Lung (tissue), 12 donors: ENCODE data around the gene PMEPA1. TPM values are rescaled to one million over a fixed set of nuclear protein-coding genes. Genes with fewer than 3 reads are reported as not detected.

Experiments
- ATAC-seq: fragments of 200-7000 bp; cut with Tn5 transposase; one replicate; pipeline ENCODE4 v1.9.1; 2020; ENCODE audit warnings: moderate number of reproducible peaks; ENCODE audit not compliant: insufficient read depth, low FRiP score
- DNase-seq, 3 donors: peaks; one replicate each; pipeline ENCODE4 v3.0.0-alpha.2; 2013 to 2017
- H3K27ac ChIP-seq, 2 donors: one replicate each; pipeline ENCODE4 v1.5.1; 2013; ENCODE audit warnings: mild to moderate bottlenecking in 2 of 2, moderate library complexity in 2 of 2, control low read depth in 1 of 2, inconsistent platforms in 1 of 2, low read depth in 1 of 2, low read length in 1 of 2
- H3K27me3 ChIP-seq, 3 donors: one replicate each; pipeline ENCODE4 v1.5.1; 2013; ENCODE audit warnings: low read length in 2 of 3; ENCODE audit not compliant: control insufficient read depth in 3 of 3, insufficient read depth in 3 of 3
- H3K36me3 ChIP-seq, 4 donors: one replicate each; pipeline ENCODE4 v1.5.1; 2013; ENCODE audit warnings: low read length in 4 of 4, mild to moderate bottlenecking in 1 of 4, moderate library complexity in 1 of 4; ENCODE audit not compliant: control insufficient read depth in 4 of 4, insufficient read depth in 4 of 4
- H3K4me1 ChIP-seq, 5 donors: one replicate each; pipeline ENCODE4 v1.5.1; 2013; ENCODE audit warnings: low read length in 5 of 5, mild to moderate bottlenecking in 2 of 5, moderate library complexity in 1 of 5; ENCODE audit not compliant: control insufficient read depth in 5 of 5, insufficient read depth in 5 of 5
- H3K4me3 ChIP-seq: one replicate; pipeline ENCODE4 v1.5.1; 2013; ENCODE audit warnings: mild to moderate bottlenecking, control low read depth, moderate library complexity
- H3K9ac ChIP-seq, 2 donors: one replicate each; pipeline ENCODE4 v1.5.1; 2013; ENCODE audit warnings: low read length in 2 of 2, control low read depth in 1 of 2; ENCODE audit not compliant: insufficient read depth in 1 of 2
- H3K9me3 ChIP-seq, 4 donors: one replicate each; pipeline ENCODE4 v1.5.1; 2013; ENCODE audit warnings: low read length in 3 of 4, mild to moderate bottlenecking in 1 of 4, moderate library complexity in 1 of 4; ENCODE audit not compliant: control insufficient read depth in 4 of 4, insufficient read depth in 3 of 4
- WGBS, 2 donors: extraction: QIAGEN DNeasy Blood & Tissue Kit; methylation state at CpG; one replicate each; pipeline ENCODE4 v1.1.7; 2013; 5-methylcytosine and 5-hydroxymethylcytosine counted together
- polyA plus RNA-seq, 2 donors: library from polyadenylated mRNA; stranded (reverse); fragments of 200-250 nt; gene quantifications; one replicate each; pipeline ENCODE4 v1.2.1, GENCODE V29; 2013
- total RNA-seq, 2 donors: library from RNA; depleted of rRNA in 1 of 2; stranded (reverse); fragments of >200 nt in 1 of 2; gene quantifications; one replicate each; pipeline ENCODE4 v1.2.1, GENCODE V29; 2014 to 2021
- TF ChIP-seq, protein P1 (sequence below): IDR thresholded peaks from 2 replicates; pipeline ENCODE4 v1.5.1; 2012; ENCODE audit warnings: mild to moderate bottlenecking; ENCODE audit errors: control extremely low read depth, extremely low read depth
- donor health status: control.
- donor health status: control.
- donor health status: Bipolar disorder and iron deficiency.
- donor health status: healthy.
- donor health status: DM: yes; HTN: yes; CAD: no.

The PMEPA1 gene
- total and polyA plus RNA-seq, 4 donors = 10.0 to 44.0 (median 23.9) TPM

DNA sequence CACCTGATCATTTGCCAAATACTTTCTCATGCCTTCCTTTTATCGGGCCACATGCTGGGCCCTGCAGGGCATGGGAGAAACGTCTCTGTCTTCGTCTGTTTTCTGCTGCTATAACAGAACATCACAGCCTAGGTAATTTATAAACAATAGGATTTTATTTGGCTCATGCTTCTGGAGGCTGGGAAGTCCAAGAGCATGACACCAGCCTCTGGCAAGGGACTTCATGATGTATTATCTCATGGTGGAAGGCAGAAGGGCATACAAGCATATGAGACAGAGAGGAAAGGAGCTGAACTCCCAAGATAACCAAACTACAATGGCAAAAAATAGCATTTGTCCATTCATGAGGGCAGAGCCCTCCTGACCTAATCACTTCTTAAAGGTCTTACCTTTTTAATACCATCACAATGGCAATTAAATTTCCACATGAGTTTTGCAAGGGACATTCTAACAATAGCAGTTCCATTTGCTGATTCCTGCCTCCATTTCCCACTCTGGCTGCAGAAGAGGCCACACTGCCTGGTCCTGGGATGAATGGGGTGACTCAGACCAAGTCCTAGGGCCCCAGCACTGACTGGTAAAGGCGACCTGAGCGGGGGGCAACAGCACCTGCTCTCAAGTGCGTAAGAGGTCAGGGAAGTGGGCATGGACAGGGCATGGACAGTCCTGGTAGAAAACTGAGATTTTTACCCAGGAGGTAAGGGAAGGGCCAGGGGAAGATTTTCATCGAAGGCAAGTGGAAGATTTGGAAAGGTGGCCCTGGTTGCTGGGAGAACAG lies 84.4 kb downstream of the PMEPA1 start:
- Histone ChIP-seq H3K27ac (no peak overlapping the region), H3K36me3 (no peaks in the 10 kb centered on the region), H3K9me3 (peaks cover 0 to 4% (median 0%) of the 10 kb centered on the region in 4 donors), H3K9ac (no peak overlapping the region), H3K4me1 (peaks cover 0 to 13% (median 6%) of the 10 kb centered on the region in 5 donors), H3K4me3 (no peak overlapping the region), H3K27me3 (no peaks in the 10 kb centered on the region)
- no peak for ATAC-seq
- WGBS, 2 donors = 92 to 95% methylated on average over 7 of the region's 7 CpGs
- TF ChIP-seq, protein P1, sequence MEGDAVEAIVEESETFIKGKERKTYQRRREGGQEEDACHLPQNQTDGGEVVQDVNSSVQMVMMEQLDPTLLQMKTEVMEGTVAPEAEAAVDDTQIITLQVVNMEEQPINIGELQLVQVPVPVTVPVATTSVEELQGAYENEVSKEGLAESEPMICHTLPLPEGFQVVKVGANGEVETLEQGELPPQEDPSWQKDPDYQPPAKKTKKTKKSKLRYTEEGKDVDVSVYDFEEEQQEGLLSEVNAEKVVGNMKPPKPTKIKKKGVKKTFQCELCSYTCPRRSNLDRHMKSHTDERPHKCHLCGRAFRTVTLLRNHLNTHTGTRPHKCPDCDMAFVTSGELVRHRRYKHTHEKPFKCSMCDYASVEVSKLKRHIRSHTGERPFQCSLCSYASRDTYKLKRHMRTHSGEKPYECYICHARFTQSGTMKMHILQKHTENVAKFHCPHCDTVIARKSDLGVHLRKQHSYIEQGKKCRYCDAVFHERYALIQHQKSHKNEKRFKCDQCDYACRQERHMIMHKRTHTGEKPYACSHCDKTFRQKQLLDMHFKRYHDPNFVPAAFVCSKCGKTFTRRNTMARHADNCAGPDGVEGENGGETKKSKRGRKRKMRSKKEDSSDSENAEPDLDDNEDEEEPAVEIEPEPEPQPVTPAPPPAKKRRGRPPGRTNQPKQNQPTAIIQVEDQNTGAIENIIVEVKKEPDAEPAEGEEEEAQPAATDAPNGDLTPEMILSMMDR = no peak
- no peak for DNase-seq

DNA sequence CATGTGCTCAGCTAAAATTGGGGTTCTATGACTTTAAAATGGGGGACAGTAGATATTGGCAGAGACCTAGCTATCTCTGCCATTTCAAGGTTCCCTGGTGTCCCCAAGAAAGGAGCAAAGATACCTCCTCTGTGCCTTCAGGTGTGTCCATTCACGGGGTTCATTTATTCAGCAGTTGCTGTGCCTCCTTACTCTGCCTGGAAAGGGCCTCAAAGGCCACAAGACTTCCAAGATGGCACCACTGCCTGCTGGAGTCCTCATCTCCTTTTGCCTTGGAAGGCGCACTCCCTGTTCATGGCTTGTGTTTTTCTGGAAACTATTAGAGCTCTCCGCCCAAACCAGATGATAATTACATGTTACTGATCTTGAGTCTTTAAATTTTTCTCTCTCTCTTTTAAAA lies 85.7 kb downstream of the PMEPA1 start:
- Histone ChIP-seq H3K9ac (no peak overlapping the region), H3K4me1 (peaks cover 0 to 13% (median 6%) of the 10 kb centered on the region in 5 donors), H3K27ac (no peak overlapping the region), H3K36me3 (no peaks in the 10 kb centered on the region), H3K9me3 (peaks cover 0 to 4% (median 0%) of the 10 kb centered on the region in 4 donors), H3K4me3 (no peak overlapping the region), H3K27me3 (no peaks in the 10 kb centered on the region)
- DNase-seq (no peak), ATAC-seq (no peak)
- WGBS, 2 donors = 94 to 100% methylated on average over 3 of the region's 3 CpGs
- TF ChIP-seq, protein P1 = no peak

DNA sequence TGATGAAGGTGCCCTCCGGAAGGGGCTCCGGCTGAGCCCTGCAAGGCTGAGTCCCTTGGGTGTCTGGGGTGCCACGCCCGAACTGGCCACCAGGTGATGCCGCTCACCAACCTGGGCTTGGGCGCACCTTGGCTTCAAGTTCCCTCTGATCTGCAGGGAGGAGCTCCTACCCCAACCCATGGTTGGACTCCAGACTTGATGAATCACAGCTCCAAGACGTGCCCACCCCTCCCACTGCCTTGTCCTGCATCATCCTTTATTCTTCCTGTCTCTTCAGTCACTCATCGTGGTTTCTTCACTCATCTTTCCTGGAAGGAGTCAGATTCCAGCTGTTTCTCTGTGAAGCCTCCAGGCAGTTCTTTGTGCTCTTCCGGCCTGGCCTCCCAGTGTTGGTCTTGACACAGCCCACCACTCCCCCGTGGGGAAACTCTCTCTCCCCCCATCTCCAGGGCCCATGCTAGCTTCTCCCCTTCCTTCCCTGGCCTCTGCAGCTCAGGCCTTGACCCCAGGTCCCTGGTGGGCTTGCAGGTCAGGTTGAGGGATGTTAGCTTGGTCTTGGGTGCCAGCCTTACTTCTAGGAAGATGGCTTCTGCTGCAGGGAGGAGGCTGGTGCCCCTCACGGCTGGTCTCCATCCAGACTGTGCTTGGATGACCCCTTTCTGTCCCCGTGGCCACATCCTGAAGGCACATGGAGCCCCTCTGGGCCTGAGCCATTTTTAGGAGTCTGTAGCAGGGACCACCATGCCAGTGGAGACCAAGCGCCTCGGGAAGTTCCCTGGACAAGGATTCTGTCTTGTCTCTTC lies 87.0 kb downstream of the PMEPA1 start:
- no peaks in the 10 kb centered on the region for H3K27me3 ChIP-seq
- no peak overlapping the region for H3K4me3 ChIP-seq
- peaks cover 0 to 4% (median 0%) of the 10 kb centered on the region in 4 donors for H3K9me3 ChIP-seq
- H3K4me1 ChIP-seq = peaks cover 0 to 6% (median 5%) of the 10 kb centered on the region in 5 donors
- TF ChIP-seq, protein P1 = peak; percentile 36
- 64 to 72% methylated on average over 14 of the region's 14 CpGs for WGBS, 2 donors
- H3K27ac ChIP-seq = no peak overlapping the region
- H3K36me3 ChIP-seq = no peaks in the 10 kb centered on the region
- ATAC-seq (no peak), DNase-seq (peak; percentile 21 to 54 (median 38))
- H3K9ac ChIP-seq = no peak overlapping the region
